SKM-1 (cell line): ENCODE measurements around the gene APRT.
"Not testable (repeated sequence)": the region's sequence is repeated elsewhere in the genome, so short reads cannot be mapped to it uniquely, and the experiment has no call there.

Experiments used
- DNase-seq: peaks from one replicate; lab custom pipeline; 2025; ENCODE audit not compliant: unreplicated experiment; lab: John Stamatoyannopoulos, UW

Gene APRT

DNA sequence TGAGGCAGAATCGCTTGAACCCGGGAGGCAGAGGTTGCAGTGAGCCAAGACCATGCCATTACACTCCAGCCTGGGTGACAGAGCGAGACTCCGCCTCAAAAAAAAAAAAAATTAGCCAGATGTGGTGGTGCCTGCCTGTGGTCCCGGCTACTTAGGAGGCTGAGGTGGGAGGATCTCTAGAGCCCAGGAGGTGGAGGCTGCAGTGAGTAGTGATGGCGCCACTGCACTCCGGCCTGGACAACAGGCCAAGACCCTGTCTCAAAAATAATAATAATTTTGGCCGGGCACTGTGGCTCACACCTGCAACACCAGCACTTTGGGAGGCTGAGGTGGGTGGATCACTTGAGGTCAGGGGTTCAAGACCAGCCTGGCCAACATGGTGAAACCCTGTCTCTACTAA, 23.0 kb downstream of the APRT start:
- not testable (repeated sequence) for DNase-seq

DNA sequence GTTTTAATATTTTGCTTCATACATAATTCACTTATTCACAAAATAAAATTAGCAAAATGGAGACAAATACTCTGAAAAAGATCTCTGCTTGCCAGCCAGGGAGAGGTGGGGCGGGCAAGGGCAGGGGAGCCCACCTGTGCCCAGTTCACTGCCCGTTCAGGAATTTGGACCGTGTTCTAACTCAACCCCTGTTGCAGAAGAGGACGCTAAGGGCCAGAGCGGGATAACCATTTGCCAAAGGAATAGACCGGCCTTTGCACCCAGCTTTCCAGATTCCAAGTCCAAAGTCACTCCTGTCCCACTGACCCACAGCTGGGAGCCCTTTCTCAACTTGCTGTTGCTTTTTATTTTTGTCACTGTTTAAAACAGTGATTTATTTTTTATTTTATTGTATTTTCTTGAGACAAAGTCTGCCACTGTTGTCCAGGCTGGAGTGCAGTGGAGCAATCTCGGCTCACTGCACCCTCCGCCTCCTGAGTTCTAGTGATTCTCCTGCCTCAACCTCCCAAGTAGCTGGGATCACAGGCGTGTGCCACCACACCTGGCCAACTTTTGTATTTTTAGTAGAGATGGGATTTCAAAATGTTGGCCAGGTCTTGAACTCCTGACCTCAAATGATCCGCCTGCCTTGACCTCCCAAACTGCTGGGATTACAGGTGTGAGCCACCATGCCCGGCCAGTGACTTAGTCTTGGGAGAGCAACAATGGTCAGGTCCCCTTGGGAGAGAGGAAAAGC, 24.0 kb downstream of the APRT start:
- no peak for DNase-seq

DNA sequence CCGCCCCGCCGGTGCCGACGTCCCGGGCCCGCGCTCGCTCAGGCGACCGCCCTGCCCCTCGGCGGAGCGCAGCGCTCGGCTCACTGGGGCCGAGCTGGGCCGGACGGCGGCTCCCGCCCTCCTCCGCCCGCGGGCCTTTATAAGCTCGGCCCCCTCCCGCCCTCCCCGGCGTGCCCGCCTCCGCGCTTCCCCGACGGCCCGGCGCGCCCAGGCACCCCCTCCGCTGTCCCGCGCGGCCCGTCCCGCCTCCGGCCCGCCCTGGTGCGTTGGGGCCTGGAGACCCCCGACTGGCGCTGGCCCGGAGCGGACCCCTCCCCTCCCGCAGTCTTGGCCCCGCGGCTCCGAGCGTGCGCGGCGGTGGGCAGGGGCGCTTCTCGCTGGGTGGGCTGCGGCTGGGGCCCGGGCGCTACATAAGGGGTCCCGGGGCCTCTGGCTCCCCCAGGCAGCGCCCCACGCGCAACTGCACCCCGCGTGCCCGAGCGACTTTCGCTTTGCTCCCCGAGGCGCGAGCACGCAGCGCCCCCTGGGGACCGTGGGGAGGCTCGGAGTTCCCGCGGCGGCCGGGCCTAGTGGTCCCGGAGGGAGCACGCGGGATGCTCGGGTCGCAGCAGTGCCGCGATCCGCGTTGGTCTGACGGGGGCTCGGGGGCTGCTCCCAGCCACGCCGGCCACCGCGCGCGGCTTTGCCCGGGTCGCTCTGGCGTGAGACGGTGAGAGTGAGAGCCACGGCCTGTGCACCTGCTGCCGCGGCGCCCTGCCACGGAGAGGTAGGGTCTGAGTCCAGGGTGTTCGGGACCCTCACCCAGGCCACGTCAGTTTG, 26.4 kb downstream of the APRT start, which contains the start of gene PIEZO1:
Gene PIEZO1 (minus strand): TSS at position 115 of the 819 bp plus-strand sequence. CDS start 256 bp downstream, outside the sequence.
- no peak for DNase-seq

DNA sequence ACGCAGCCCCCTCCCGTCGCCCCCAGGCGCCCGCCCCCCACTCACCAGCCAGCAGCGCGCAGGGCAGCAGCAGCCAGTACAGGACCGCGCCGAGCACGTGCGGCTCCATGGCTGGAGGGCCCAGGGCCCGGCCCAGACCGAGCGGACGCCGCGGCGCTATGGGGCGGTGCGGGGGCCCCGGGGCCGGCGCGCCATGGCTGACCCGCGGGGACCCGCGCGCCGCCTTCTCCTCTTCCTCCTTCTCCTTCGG, 26.9 kb downstream of the APRT start:
- no peak for DNase-seq

DNA sequence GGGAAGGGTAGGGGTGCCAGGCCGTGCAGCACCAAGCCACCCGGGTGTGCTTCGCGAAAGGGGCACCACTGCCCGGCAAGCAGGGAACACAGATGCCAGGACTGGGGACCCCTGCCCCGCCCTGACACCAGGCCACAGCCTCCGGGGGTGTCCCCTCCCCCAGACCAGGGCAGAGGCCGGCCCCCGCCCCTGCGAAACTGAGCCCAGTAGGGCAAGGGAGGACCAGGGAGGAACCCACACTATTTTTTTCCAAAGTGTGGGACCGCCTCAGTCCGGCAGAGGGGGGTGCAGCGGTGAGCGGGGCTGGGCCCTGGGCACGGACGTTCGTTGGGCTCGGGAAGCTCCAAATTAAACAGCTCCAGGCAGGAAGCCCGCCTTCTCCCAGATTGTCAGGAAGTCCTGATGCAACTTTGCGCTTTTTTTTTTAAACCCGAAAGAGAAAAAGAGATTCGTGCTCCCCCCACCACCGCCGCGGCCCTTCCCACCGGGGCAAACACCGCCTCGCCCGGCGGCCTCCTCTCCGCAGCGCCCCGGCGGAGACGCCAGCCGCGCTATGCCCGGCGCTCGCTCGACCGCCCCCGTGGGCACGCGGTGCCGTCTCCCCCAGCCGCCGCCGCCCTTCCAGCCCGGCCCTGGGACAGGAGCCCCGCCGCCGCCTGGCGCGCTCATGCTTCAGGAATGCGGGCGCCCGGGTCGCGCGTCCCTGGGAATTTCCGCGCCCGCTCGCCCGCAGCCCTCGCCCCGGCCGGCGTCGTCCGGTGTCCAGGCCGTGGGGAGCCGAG, 27.5 kb downstream of the APRT start:
- peak; percentile 28 for DNase-seq

DNA sequence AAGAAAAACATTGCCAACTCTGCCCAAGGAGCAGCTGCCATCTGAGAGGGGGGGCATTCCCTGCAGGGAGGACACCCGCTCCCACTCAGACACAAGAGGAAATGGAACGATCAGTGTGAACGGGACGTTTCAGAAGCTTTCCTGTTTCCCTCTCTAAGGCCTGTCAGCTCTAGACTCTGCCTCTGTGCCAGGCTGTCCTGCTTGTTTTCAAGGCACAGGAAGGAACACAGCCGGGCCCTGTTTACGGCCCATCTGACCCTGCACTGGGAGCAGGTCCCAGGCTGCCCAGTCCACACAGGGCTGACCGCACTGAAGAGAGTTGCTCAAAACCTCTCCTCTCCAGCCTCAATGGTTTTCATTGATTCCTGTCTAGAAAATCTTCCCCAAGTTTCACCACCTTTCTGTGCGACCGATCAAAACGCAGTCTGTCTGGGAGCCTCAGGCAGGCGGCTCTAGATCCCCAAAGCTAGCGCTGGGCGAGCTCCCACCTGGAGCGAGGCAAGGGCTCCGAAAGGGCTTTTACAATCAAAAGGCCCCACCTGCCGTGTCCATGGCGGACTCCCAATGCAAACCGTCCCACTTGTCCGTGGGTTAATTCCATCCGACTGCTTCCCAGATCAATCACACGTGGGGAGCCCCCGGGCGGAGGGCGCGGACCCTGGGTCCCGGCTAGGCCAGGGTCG, 28.2 kb downstream of the APRT start:
- no peak for DNase-seq

DNA sequence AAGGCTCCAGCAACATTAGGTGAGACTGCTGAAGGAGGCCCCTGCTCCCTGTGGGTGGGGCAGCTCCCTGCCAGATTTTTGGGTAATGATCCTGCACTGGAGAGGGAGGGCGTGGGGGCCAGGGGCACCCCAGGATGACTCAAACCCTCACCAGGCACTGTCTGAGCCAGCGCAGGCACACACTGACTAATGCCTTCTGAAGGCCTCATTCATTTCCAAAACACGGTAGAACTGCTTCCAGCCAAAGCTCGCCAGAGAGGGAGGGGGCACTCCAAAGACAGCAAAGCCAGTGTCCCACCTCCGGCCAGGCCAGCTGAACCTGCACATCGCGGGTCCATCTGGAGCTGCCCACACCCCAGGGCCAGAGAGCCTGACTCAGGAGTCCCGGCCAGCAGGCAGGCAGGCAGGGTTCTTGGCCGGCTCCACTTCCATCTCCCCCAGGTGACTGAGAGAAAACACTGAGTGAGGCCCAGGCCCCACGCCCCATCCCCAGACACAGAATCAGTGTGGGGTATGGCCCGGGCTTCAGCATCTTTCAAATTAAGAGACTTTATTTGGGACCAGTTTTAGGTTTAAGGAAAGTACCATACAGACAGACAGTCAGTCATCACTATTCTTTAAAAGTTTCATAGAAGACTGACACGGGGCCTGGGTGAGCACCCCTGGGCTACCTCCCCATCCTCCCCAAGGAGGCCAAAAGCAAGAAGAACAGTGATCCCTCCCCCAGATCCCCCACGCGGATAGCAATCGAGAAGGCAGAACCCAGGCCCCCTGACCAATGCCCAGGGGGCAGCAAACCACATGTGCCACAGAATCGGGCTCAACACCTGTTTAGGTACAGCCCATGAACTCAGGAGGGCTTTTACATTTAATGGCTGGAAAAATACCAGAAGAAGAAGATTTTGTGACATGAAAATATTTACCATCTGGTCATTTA, 29.0 kb downstream of the APRT start:
- no peak for DNase-seq

DNA sequence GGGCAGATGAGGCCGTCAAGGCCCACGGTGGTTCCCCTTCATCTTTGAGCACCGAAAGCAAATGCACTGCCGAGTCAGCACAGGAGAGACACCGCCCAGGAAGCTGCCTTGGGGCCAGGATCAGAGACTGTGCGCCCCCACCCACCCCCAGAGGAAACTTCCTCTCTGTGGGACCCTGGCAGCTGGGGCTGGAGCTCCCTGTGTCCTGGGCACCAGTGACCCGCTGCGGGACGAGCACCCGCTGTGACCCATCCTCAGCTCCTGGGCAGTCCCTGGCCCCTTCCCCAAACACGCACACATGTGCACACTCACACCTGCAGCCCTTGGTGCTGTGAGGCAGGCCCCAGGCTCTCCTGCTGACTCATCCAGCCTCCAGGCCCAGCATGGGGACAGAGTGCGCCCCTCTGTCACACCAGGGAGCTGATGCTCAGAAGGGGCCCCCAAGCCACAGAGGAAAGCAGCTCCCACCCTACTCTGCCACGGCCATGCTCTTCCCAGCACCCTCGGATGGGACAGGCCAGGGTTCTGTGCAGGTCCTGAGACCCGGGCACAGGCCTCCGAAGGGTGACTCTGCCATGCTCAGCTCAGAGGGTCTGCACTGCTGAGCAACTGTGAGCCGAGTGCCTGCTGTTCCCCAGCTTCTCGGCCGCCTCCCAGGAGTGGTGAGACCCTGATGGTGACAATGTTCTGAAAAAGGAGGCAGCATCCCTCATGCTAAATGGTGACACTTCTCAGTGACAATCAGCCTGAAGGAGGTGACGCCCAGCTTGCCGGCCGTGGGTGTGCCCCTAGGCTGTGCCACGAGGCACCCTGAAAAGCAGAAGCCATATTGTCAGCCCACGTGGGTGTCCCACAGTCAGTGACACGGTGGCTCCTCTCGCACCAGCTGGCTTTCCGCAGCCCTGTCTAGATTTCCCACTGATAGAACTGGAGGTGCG, 30.3 kb downstream of the APRT start:
- DNase-seq, result no peak

DNA sequence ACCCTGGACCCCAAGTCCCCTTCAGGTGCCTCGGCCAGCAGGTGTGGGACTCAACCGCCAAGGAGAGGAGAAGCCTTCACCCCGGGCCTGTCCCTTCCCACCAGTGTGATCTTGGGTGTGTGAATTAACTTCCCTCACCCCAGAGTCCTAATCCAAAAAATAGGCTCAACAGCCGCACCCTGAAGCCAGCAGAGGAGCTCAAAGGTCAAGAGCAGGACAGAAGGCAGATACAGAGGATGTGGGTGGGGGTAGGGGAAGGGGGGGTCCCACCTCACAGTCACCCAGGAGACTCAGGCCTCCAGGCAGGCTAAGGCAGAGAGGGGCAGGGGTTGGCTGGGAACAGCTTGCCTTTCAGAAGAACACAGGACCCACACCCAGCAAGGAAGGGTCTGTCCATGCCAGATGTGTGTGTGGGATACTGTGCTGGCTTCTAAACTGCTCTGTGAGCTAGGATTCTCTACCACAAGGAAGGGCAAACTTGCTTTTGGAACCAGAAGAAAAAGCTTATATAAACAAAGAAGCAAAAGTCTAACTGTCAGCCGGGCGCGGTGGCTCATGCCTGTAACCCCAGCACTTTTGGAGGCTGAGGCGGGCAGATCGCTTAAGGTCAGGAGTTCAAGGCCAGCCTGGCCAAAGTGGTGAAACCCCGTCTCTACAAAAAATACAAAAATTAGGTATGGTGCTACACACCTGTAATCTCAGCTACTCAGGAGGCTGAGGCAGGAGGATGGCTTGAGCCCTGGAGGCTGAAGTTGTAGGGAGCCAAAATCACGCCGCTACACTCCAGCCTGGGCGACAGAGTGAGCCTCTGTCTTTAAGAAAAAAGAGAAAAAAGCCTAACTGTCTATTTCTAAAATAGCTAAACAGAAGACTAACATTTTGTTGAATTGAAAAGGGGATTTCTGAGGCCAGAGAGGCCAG, 31.3 kb downstream of the APRT start:
- DNase-seq, result no peak

DNA sequence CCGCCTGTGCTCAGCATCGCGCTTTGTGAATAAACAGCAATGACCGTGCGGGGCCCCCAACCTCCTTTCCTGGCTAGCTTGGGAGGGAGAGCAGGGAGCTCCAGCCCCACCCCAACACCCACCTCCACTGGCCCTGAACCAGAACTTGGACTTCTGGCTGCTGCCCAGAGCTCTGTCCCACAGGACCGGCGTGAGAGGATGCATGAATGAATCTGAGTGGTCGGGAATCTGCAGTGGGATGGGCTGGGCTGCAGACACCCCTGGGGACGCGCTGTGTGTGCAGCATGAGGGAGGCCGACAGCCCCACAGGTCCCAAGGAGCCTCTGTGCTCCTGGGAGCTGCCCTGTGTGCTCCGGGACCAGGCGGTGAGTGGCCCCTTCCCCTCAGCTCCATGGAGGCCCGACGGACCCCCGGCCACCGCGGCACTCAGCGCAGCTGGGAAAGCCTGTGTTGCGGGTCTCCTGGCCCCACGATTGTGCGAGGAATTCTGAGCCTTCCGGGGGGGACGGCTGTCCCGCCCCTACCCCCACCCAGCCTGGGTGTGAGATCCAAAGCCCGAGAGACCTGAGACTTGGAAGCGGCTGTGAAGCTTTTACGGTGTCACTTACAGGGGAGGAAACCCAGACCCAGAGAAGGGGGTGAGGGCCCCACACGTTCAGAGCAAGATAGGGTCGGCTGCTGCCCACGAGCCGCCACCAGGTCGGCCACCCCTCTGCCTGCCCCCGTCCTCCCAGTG, 32.2 kb downstream of the APRT start:
- DNase-seq, result no peak

DNA sequence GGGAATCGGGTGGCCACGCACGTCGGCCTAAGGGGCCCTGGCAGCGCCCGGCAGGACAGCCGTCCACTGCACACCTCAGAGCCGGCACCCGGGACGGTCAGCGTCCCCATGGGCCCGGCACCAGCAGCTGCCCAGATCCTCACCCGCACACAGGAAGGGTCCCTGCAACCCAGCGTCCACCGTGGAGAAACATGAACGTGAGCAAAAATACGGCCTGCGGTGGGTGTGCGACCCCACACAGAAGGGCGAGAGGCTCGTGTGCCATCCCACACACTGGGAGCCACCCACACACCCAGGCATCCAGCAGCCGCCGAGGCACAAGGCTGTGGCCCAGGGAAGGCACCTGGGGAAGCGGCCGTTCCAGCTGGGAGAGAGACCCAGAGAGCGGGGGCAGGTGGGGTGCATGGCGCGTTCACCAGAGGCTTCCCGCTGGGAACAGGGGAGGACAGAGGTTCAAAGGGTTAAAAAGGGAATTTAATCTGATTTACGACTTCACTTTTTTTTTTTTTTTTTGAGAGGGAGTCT, 33.1 kb downstream of the APRT start:
- no peak for DNase-seq

DNA sequence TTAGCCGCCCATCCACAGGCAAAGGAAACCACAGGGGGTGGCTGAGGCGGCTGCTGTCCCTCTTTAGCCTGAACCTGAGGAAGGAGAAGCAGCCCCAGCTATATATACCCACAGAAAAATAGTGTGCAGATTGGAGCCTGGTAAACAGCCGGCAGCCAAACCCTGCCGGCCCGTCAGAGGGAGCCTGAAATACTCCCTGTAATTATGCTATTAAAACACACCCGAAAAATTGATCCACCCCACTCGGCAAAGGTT, 33.5 kb downstream of the APRT start:
- DNase-seq, result no peak

DNA sequence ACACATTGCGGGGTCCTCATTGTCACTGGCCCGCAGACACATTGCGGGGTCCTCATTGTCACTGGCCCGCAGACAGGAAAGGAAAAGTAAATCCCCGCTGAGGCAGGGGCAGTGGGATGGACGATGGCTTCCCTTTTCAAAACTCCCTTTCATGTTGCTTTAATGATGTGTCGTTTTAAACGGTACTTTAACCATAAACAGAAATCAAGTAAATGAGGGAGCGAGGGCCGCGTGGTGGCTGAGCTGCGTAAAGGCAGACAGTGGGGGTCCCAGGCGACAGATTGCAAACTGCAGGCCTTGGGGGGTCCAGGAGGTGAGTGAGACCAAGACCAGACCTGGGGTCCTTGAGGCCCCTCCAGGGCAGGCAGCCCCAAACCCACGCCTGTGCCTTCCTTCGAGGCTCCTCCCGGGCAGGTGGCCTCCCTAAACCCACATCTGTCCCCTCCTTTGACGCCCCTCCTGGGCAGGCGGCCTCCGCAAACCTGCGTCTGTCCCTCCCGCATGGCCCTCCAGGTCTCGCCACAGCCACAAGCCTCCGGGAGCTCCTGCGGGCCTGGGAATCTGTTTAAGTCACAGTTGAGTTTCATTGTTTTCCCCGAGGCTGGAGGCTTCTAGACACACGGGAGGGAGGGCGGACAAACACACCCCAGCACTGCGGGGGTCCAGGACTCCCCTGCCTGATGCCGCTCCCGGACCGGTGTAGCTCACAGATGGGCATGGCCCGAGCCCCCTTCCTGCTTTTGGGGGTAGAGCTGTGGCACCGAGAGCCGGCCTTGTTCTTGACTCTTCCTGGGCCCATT, 34.1 kb downstream of the APRT start:
- no peak for DNase-seq

DNA sequence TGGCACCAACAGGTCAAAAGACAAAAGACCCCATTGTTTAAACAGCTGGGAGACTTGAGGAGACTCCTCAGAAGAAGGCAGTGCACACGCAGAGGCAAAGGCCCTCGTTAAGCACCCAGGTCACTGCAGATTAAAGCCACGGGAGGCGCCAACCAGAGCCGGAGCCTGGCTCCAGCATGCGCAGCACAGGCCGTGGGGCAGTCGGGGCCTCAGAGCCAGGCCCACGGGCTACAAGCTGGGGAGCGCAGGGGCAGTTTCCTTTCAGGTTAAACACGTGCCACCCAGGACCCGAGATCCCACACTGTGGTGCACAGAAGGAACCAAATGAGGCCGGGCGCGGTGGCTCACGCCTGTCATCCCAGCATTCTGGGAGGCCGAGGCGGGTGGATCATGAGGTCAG, 35.9 kb downstream of the APRT start:
- no peak for DNase-seq

DNA sequence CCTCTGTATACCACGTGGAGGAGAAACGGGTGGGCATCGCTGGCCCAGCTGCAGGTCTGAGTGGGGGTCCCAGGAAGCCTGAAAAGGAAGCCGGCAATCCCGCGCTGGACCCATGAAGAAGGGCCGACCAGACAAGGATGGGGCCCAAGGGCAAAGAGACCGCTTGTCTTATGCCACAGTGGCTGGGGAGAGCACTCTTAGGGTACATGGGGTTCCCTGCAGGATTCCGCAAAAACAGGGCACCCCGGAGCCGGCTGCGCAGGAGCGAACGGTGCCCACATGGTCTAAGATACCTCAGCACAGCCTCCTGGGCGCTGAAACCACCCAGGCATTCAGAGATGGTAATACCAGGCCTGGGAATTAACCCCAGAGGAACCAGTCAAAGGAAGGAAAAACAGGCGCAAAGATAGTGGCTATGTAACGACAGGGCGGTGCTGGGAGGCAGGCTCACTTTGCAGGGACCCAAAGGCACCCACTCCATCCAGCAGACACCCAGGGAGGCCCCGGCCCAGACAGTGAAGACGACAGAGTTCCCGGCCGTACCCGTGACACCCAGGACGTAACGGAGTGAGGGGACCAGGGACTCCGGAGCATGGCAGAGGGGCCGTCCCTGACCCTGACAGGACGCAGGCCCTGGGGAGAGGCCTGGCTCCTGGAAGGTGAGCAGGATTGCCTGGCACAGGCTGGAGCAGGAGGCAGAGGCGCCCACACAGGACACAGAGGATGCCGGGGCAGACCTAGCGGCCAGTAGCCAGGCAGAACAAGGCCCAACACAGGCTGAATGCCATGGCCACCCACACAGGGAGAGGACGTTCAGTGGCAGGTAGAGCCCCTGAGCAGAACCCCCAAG, 37.0 kb downstream of the APRT start:
- no peak for DNase-seq

DNA sequence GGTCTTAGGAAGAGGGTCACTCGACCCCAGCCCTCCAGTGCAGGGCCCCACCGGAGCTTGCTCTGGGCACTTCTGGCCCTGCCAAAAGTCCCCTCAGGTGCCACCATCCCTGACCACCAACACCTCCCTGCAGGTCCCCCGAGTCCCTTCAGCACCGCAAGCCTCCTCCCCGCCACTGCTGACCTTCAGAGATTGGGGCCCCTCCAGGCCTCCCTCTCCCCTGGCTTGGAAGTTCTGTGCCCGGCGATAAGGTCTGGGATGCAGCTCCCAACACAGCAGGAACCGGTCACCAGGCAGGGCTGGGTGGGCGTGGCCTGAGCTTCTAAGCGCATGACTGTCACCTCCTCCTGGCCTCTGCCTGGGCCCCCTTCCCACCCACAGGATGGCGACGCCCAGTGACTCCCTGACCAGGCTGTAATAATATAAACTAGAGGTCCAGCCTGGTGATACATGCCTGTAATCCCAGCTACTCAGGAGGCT, 37.9 kb downstream of the APRT start:
- DNase-seq, result no peak
